NCI-H146 treated with DMSO at 0.1 percent for 48 hours (cell line): ENCODE measurements around the gene CHCHD6.

Source experiments
- DNase-seq: peaks from one replicate; lab custom pipeline; 2025; ENCODE audit not compliant: unreplicated experiment; lab: John Stamatoyannopoulos, UW

CHCHD6 gene, protein sequence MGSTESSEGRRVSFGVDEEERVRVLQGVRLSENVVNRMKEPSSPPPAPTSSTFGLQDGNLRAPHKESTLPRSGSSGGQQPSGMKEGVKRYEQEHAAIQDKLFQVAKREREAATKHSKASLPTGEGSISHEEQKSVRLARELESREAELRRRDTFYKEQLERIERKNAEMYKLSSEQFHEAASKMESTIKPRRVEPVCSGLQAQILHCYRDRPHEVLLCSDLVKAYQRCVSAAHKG

DNA sequence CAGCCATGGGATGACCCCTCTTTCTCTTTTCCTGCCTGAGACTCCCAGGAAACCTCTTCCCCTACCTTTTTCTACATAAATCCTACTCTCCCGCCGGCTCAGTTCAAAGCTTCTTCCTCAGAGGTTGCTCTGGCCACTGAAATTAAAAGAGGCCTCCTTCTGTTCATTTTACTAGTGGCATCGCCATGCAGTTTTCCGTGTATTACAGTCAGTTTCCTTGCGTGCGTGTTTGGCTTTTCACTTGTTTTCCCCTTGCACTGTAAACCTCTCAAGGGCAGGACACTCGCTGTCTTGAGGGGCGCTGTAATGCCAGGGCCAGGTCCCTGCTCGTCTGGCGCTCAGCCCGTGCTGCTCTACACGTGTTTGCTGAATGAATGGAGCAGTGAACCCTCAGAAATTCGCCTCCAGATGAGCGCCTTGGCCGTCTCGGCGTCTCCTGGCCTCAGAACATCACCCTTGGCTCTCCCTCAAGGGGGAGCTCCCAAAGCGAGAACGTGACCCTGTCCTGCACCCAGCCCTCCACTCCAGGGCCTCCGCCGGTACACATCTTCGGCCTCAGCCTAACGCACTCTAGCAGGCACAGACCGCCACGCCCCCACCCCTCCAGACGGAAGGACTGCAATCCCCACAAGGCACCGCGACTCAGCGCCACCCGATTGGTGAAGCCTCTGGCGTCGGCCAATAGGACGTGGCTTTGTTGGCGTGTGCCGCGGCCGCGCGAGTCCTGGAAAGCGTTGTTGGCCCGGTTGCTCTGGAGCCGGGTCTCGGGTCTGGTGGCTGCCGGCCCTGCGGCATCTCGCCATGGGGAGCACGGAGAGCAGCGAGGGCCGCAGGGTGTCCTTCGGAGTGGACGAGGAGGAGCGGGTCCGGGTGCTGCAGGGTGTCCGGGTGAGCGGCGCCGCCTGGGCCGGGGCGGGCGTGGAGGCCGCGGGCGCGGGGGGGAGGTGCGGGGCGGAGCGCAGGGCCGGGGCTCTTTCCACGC, at the start of gene CHCHD6:
CHCHD6 (plus strand) TSS at position 729 of the 982 bp plus-strand sequence; CDS start at position 802, 73 bp downstream.
- DNase-seq: peak; percentile 97

DNA sequence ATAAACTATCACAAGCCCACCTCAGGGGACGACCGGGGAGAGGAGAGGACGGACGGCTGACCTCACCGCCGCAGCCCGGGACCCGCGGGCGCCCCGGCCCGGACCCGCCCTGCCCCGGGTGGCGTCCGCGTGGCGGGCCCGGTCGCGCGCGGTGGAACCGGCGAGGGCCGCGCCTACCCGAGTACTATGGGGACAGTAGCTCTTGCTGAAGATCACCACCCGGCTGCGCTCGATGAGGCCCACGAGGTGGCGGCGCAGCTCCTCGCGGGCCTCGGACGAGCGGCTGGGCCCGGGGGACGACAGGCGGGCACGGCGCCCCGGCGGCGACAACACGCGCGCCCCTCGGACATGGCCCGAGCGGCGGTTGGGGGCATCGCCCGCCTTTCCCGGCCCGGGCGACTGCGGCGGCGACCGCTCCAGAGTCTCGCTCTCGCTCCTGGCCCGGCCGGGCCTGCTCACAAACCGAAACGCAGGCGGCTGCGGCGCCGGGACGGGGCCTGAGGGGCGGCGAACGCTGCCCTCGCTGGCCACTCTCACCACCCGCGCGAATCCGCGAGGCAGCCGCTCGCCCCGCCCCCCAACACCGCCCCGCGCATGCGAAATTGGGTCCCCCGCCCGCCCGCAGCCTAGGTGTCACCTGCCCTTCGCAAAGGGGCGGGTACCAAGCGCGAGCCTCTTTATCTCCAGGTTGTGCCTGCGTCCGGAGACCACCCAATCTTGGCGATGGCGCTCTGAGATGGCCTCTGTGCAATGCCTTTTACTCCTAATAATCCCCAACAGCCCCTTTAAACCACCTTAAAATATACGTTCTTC, 49.3 kb upstream of the CHCHD6 start, which contains the start of gene TXNRD3:
TXNRD3 (minus strand) TSS at position 554 of the 813 bp plus-strand sequence.
- peak; percentile 84 for DNase-seq

DNA sequence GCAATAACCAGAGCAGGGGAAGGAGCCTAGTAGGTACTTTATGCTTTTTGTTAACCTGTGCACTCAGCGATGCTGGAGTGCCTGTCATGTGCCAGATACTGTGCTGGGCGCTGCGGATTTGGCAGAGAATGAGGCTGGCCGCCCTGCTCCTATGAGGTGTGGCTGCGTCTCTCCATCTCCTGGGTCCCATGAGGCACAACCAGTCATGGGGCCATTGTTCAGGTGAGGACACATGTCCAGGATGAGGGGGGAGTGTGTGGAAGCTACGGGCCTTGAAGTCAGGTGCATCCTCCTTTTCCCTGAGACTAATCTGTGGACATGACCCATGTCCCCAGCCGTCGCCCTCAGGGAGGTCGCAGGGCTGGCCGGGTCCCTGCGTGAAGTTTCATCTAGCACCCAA, 48.2 kb upstream of the CHCHD6 start:
- no peak for DNase-seq

DNA sequence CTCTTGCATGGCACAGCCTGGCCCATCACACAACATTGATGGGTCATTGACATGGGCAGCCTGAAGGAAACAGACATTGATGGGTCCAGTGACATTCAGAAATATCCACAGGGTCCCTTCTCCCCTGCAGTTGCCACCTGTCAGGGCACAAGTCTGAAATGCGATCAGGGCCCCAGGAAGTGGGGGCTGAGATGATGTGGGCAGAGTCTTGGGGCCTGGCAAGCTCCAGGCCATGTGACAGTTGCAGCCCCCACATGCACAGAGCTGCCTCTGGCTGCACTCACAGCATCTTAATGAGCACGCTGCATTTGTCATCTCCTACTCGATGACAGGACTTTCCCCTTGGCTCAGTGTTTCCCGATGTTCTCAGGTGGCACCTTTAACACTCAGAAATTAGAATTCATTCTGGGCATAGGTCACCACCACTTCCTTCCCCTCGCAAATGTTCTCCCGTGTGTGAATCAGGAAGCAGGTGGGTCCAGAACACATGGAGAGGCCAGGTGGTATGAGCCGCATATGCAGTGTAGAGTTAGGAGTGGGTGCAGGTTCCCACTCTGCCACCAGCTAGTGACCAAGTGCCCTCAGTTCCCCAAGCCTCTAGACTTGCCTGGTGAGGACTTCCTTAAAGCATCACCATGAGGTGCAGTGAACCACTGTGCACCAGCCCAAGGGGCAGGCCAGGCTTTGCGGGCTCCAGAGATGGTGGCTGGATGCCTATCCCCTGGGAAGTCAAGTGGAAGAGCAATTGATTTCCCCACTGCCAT, 47.5 kb upstream of the CHCHD6 start:
- no peak for DNase-seq

DNA sequence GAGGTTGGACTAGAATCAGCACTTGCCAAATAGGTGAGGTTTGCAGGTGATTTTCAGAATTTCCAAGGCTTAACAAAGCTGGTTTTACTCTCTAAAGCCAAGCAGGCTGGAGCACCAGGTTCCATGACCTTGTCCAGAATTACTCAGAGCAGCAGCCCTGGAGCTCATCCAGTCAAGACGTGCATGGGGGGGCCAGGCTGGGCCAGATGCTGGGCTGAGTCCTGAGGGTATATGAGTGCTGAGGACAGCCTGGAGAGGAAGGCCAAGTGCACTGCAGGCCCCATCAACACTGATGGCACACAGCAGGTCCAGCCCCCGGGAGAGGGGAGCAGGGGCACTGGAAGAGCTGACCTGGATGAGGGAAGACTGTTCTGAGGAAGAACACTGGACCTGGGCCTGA, 46.1 kb upstream of the CHCHD6 start:
- DNase-seq: no peak

DNA sequence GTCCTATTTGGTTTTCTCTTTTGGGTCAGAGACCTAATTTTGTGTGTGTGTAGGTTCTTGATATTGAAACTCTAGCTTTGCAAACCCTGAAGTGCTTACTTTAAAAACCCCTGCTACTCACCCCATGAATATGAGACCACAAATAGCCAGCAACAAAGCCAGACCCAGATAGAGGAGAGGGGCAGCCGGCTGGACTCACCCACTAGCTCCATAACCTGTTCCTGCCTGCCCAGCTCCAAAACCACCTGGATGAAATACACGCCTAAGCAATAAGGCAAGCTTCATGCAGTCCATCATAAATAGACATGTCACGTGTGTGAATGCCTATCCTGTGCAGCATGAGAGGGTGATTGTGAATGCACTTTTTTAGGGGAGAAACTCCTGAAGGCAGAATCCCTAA, 45.5 kb upstream of the CHCHD6 start:
- DNase-seq: no peak

DNA sequence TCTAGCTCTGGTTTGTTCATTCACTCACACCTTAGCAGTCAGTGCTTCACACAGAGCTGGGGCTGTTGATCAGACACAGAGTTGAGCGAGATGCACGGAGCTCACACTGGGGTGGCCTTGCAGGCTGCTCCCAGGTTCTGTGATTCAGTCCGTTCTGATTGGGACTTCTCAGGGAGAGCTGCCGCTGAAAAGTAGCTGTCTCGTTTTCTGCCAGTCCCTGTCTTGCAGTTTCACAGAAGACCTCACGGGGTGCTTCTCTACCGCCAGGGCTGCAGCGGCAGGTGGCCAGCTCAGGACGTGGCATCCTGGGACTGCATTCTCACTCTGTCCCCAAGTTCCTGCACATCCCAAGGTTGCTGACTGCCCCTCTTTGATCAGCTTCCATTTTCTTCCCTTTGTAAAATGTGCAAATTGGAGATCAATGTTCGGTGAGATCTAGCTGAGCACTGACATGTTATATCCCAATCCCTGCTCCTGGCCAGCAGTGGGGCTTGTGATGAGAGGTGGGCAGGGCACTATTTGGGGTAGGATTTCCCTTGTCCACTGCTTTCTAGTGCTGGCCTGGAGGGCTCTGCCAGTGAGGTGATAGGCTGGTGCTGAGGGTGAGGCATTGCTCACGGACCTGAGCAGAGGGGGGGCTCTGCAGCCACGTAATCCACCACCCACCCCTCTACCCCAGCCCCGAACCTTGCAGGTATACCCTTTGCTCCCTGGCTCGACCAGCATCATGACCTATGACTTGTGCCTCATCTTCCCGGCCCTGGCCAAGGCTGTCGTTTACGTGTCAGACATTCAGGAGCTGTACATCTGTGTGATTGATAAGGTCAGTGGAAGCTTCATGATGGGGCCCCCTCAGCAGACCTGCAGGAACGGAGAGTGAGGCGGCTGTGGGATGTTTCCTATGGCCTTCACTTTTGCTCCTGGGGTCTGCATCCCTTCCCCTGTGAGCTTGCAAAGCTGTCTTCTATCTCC, 43.8 kb upstream of the CHCHD6 start:
- no peak for DNase-seq

DNA sequence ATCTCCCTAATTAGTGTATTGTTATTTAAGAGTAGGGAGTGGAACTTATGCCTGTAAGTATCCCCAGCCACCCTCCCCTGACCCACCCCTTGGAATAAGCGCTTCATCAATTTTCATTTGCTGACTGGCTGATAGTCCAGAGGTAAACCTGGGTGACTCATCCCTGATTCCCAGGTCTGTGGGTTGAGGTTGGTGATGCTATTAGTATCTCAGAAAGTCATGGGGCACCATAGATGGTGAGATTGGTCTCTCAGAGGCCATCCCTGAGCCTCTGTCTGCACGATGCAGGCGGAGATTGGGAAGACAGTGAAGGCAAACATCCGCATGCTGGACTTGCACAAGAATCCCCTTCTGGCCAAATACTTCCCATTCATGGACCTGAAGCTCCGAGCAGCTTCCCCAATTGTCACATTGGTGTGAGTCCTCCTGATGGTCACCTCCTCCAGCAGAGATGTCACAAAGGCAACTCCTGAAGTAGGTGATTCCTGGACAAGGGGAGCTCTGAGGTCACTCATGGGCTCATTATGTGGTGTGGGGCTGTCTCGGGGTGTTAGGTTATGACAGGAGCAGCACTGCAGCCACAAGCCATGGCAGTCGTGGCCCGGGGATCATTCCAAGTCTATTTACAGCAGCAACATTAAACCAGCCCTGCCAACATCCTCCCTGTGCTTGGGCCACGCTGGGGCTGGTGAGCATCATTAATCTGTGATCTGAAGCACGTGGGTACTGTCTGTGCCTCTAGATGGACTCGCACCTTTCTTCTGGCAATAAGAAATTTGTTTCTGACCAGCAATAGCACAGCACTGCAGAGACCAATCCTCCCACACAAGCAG, 42.3 kb upstream of the CHCHD6 start:
- no peak for DNase-seq

DNA sequence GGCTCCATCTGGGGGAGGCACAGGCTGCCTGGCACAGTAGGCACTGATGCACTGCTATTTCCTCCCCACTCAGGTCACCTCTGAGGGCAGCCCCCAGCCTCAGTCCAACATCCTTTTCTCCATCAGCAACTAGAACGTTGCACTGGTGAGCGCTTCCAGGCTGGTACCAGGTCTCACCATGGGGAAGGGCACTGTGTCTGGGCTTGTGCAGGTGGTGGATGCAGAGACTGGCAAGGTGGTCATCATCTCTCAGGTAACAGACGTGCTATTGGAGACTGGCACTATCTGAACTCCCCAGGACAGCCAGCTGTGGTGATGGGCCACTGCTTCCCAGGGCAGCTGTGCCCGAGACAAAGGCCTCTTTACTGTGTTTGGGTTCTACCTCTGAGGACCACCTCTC, 40.8 kb upstream of the CHCHD6 start:
- DNase-seq: no peak

DNA sequence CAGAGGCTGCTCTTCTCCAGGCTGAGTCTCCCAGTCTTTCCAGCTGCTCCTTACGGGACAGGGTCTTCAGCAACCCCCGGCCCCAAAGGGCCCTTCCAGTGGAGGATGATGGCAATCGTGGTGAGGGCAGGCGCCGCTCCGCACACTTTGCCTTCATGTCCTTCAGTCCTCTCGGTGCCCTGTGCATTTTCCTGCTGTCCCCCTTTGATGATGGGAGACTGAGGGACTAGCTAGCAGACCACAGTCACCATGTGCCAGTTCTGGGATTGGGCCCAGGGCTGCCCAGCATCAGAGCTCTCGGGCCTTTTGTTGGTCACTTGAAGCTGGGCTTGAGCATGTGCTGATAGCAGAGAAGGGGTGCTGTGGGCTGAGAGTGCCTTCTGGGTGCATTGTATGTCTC, 40.3 kb upstream of the CHCHD6 start:
- DNase-seq: no peak

DNA sequence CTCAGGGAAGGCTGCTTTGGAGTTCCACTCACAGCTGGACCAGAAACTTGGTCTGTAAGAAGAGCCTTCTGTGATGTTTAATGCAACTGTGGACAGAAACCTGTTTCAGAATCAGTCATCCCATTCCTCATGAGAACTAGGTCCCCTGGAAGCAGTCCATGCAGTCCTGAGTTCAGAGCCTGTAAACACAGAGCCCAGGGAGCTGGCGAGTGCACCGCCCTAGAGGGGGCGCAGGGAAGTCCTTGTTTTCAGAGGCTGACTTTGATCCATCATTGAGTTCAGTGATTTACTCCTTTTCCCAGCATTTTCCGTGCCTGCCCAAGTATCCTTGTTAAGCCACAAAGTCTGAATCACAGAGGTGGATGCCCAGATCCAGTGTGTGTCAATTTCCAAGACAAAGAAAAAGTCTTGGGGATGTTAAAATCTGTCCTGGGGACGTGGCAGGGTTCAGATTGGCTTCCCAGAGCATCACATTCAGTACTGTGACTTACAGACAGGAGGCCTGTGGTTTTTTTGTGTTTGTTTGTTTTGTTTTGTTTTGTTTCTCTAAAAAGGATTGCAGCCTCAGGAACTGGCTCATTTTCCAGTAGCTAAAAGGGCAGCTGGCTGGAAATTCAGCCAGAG, 39.3 kb upstream of the CHCHD6 start:
- DNase-seq: no peak

DNA sequence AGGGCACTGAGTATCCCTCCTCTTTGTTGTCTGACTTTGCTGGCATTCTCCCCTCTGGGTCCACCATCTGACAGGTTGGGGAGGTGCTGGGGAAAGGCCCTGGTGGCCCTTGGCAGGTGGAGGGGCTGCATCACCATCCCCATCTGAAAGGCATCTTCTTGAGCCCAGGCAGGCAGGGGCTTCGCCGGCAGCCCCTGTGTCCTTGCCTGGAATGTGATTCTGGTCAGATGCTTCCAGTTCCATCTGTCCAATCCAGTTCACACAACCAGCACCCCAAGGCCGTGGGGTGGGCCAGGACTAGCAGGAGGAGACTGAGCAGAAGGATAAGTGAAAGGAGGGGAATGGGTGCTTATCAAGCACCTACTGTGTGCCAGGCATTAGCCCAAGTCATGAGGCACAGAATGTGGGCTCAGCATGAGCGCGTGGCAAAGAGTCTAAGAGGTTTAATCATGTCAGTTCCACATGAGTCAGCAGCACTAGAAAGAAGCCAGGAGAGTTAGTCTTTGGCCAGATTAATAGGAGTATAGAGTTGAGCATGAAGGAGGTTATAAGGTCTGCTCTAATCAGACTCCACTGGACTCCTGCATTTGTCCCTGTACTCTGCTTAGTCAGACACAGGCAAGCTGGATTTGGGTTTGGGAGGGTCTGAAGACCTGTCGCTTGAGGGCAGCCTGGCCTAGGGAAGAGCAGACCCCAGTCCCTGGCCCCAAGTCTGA, 38.7 kb upstream of the CHCHD6 start:
- DNase-seq: no peak

DNA sequence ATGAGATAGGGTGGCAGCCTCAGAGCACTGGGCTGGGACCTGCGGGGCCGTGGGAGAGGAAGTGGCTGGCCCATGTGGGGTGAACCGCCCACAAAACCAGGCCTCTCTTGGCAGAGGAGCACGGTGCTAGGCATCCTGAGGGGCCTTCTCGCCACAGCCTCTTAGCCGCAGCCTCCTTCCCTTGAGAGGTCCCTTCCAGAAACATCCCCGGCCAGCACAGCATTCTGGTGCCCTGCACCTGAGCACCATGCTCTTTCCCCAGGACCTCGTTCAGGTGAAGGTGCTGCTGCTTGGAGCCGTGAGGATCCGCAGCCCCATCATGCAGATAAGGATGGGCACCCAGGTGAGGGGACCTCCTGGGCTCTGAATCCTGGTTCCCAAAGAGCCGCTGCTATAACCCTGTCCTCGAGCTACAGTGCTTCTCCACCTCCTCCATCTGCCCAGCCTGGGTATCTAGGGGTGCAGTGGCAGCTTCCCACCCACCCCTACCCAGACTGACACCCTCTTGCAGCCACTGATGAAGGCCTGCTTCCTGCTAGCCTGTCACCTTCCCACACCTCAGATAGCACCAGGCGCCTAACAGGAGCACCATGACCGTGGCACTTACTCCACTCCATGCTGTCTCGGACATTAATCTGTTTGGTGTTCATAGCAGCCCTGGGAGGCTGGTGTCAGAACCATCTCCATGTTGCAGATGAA, 37.9 kb upstream of the CHCHD6 start:
- no peak for DNase-seq

DNA sequence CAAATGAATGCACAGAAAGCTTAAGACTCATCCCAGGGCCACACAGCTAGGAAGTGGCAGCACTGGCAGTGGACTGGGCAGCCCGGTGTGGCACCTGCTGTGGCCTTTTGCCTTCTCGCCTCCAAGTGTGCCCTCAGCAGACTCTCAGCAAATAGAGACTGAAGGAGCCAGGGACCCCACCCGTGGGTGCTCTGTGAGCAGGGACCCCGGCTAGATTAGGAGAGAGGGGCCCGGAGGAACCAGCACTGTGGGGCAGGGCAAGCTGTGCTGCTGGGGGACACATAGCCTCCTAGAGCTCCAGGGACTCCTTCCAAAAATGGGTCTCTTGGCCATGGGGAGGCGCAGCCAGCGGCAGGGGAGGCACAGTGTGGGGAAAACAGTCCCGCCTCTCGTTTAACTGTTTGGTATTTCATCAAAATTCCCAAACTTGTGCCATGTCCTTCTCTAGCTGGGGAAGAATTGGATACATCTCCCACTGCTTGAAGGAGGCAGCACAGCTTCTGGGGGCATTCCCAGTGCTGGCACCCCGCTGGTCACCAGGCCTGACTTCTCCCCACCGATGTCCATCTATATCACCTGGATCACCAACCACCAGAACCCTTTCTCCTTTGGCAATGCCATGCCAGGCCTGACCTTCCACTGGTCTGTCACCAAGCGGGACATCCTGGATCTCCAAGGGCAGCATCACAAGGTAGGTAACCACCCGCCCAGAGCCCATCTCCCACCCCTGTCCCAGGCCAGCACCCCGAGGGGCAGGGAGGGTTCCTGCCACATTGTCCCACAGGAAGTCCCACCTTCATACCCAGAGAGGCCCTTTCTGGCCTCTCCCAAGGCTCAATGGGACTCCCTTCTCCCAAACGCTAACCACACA, 37.1 kb upstream of the CHCHD6 start:
- no peak for DNase-seq

DNA sequence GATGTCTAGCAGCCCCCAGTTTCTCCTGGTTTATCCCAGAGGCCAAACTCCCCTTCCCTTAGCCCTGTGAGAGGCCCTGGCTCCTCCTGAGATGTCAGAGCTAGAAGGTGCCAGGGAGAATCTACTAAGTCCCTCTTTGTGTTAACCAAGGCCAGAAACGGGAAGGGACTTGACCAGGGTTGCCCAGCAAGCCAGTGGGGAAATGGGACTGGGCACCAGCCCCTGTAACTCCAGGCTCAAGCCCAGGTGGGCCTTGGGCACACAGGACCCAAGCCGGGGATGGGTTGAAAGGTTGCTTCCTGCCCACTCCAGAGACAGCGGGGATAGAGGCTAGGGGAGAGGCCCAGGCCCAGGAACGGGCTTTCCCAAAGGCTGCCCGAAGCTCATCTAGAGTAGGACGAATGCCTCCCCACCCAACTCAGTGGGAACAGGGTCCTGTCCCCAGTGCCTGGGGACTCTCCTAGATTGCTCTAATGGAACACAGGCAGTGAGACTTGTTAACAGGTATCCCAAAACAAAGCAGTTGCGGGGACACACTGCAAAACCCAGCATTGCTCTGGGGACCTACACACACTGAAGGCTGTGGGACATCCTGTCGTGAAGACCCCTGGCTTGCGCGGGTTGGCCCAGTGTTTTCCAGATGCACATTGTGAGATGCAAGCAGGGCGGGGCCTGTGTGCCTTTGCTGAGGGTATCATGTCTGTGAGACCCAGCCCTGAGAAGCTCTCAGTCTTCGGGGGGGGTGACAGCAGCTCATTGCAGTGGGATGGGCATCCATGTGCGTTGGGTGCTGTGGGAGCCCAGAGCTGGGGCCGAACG, 36.2 kb upstream of the CHCHD6 start:
- no peak for DNase-seq
